ENCODE results near the gene SLC5A11.
A peak's percentile ranks its signal among the peaks of the same experiment; 100 is the strongest.
"Not testable (repeated sequence)": the region's sequence is repeated elsewhere in the genome, so short reads cannot be mapped to it uniquely, and the experiment has no call there.

The SLC5A11 gene

GRCh38 chr16:24836836-24837235, 8.9 kb upstream of the SLC5A11 start:
- no peak for DNase-seq

- no peak for DNase-seq
These were observed 7.8 kb upstream of the SLC5A11 start for GRCh38 chr16:24837969-24838368.

GRCh38 chr16:24838554-24839266, 7.1 kb upstream of the SLC5A11 start:
- no peak for DNase-seq

- DNase-seq, result no peak
These were observed 6.3 kb upstream of the SLC5A11 start for GRCh38 chr16:24839347-24839972.

- no peak for DNase-seq
These were observed 4.5 kb upstream of the SLC5A11 start for GRCh38 chr16:24841291-24841690.

GRCh38 chr16:24844101-24845030, 1.4 kb upstream of the SLC5A11 start:
- no peak for DNase-seq

GRCh38 chr16:24845031-24845365, 765 bp upstream of the SLC5A11 start:
- not testable (repeated sequence) for DNase-seq

GRCh38 chr16:24846548-24847357, 990 bp downstream of the SLC5A11 start:
- DNase-seq, result no peak

- no peak for DNase-seq
These were observed 1.5 kb downstream of the SLC5A11 start for GRCh38 chr16:24847358-24847664.

GRCh38 chr16:24848065-24848464, 2.3 kb downstream of the SLC5A11 start:
- no peak for DNase-seq

GRCh38 chr16:24849641-24850040, 3.9 kb downstream of the SLC5A11 start:
- no peak for DNase-seq

GRCh38 chr16:24850289-24850938, 4.7 kb downstream of the SLC5A11 start:
- DNase-seq, result no peak

- no peak for DNase-seq
These were observed 5.9 kb downstream of the SLC5A11 start for GRCh38 chr16:24851700-24852099.

- DNase-seq, result no peak
These were observed 6.5 kb downstream of the SLC5A11 start for GRCh38 chr16:24852281-24852721.

- no peak for DNase-seq
These were observed 7.5 kb downstream of the SLC5A11 start for GRCh38 chr16:24853169-24853824.

GRCh38 chr16:24853830-24854229, 8.1 kb downstream of the SLC5A11 start:
- no peak for DNase-seq

- DNase-seq, result no peak
These were observed 8.9 kb downstream of the SLC5A11 start for GRCh38 chr16:24854607-24855171.

- DNase-seq, result no peak
These were observed 9.9 kb downstream of the SLC5A11 start for GRCh38 chr16:24855678-24856077.

GRCh38 chr16:24856871-24857270, 11.1 kb downstream of the SLC5A11 start:
- DNase-seq, result not testable (repeated sequence)

- peak; percentile 2 for DNase-seq
These were observed 12.7 kb downstream of the SLC5A11 start for GRCh38 chr16:24858219-24859041.

GRCh38 chr16:24861461-24861860, 15.7 kb downstream of the SLC5A11 start:
- DNase-seq, result no peak

Data from NCI-H1048 (cell line).